CD14-positive monocyte (primary cell): ENCODE data around the gene OR52D1. TPM values are rescaled to one million over a fixed set of nuclear protein-coding genes. Genes with fewer than 3 reads are reported as not detected.

Experiments used
- DNase-seq, 3 donors: peaks; one replicate each; pipeline ENCODE4 v3.0.0-alpha.2; 2011 to 2022
- H2AFZ ChIP-seq: 2 replicates; pipeline ENCODE4 v1.6.0; 2012; ENCODE audit warnings: mild to moderate bottlenecking, low read depth, low read length, inconsistent platforms; ENCODE audit not compliant: insufficient read depth, poor library complexity, severe bottlenecking
- H3K27ac ChIP-seq, 2 donors: 1 replicate in 1 of 2; 2 replicates in 1 of 2; pipeline ENCODE4 v1.5.1; 2012 to 2013; ENCODE audit warnings: low read length in 2 of 2, control low read depth in 1 of 2, inconsistent platforms in 1 of 2, low read depth in 1 of 2, mild to moderate bottlenecking in 1 of 2
- H3K27me3 ChIP-seq, 2 donors: one replicate each; pipeline versions ENCODE4 v1.6.0 to v1.6.1; 2011 to 2013; ENCODE audit warnings: low read length in 2 of 2; ENCODE audit not compliant: control insufficient read depth in 2 of 2, insufficient read depth in 2 of 2
- H3K36me3 ChIP-seq, 2 donors: replicated peaks in 1 of 2; 1 replicate in 1 of 2; 2 replicates in 1 of 2; pipeline versions ENCODE4 v1.5.1 to v1.6.1; 2012 to 2013; ENCODE audit warnings: low read length in 2 of 2, control low read depth in 1 of 2, inconsistent platforms in 1 of 2, mild to moderate bottlenecking in 1 of 2; ENCODE audit not compliant: insufficient read depth in 2 of 2, control insufficient read depth in 1 of 2
- H3K4me1 ChIP-seq, 2 donors: 1 replicate in 1 of 2; 2 replicates in 1 of 2; pipeline versions ENCODE4 v1.5.1 to v1.6.1; 2012 to 2013; ENCODE audit warnings: low read length in 2 of 2, control low read depth in 1 of 2, inconsistent platforms in 1 of 2, mild to moderate bottlenecking in 1 of 2, moderate library complexity in 1 of 2; ENCODE audit not compliant: insufficient read depth in 2 of 2, control insufficient read depth in 1 of 2
- H3K4me2 ChIP-seq: replicated peaks from 2 replicates; pipeline ENCODE3; 2012; ENCODE audit warnings: low read length, moderate library complexity, mild to moderate bottlenecking; ENCODE audit not compliant: poor library complexity, severe bottlenecking; ENCODE audit errors: extremely low read depth
- H3K4me3 ChIP-seq, 3 experiments: fragments of 200-600 bp in 1 of 3; sonication (generic) in 1 of 3; replicated peaks in 1 of 3; 1 replicate in 2 of 3; 2 replicates in 1 of 3; pipeline ENCODE4 v1.5.1; 2011 to 2013; ENCODE audit warnings: low read length in 3 of 3, mild to moderate bottlenecking in 3 of 3, control low read depth in 2 of 3, low read depth in 2 of 3, inconsistent platforms in 1 of 3, moderate library complexity in 1 of 3
- H3K79me2 ChIP-seq: 2 replicates; pipeline ENCODE4 v1.6.0; 2012; ENCODE audit warnings: mild to moderate bottlenecking, control low read depth, inconsistent platforms, low read length, moderate library complexity; ENCODE audit not compliant: insufficient read depth
- H3K9ac ChIP-seq: 2 replicates; pipeline ENCODE4 v1.6.0; 2017; ENCODE audit warnings: low read length, mild to moderate bottlenecking; ENCODE audit not compliant: insufficient read depth, poor library complexity, severe bottlenecking
- H3K9me3 ChIP-seq, 2 donors: replicated peaks in 1 of 2; 1 replicate in 1 of 2; 2 replicates in 1 of 2; pipeline versions ENCODE4 v1.5.1 to v1.6.1; 2012 to 2013; ENCODE audit warnings: low read length in 2 of 2, control low read depth in 1 of 2; ENCODE audit not compliant: control insufficient read depth in 1 of 2, insufficient read depth in 1 of 2
- H4K20me1 ChIP-seq: 2 replicates; pipeline ENCODE4 v1.6.0; 2012; ENCODE audit warnings: mild to moderate bottlenecking, low read length, control low read depth, moderate library complexity; ENCODE audit not compliant: insufficient read depth
- H3K27ac Mint-ChIP-seq, 7 donors: one replicate each; pipeline ENCODE4 v1.8.0; 2020; ENCODE audit warnings: mild to moderate bottlenecking in 7 of 7, mixed read lengths in 7 of 7, moderate library complexity in 6 of 7, inconsistent platforms in 2 of 7
- H3K27me3 Mint-ChIP-seq, 3 donors: one replicate each; pipeline ENCODE4 v1.8.0; 2021 to 2022; ENCODE audit warnings: low read depth in 3 of 3, mild to moderate bottlenecking in 3 of 3, mixed read lengths in 3 of 3, moderate library complexity in 3 of 3, inconsistent platforms in 1 of 3
- H3K36me3 Mint-ChIP-seq, 2 donors: one replicate each; pipeline ENCODE4 v1.8.0; 2020; ENCODE audit warnings: mixed read lengths in 2 of 2, inconsistent platforms in 1 of 2, mild to moderate bottlenecking in 1 of 2
- H3K4me1 Mint-ChIP-seq: one replicate; pipeline ENCODE4 v1.8.0; 2020; ENCODE audit warnings: mild to moderate bottlenecking, mixed read lengths
- H3K4me3 Mint-ChIP-seq, 2 donors: one replicate each; pipeline ENCODE4 v1.8.0; 2020; ENCODE audit warnings: mild to moderate bottlenecking in 2 of 2, mixed read lengths in 2 of 2, moderate library complexity in 1 of 2
- H3K9me3 Mint-ChIP-seq, 7 donors: one replicate each; pipeline ENCODE4 v1.8.0; 2020 to 2022; ENCODE audit warnings: mixed read lengths in 7 of 7, mild to moderate bottlenecking in 6 of 7, moderate library complexity in 6 of 7, inconsistent platforms in 2 of 7
- WGBS: methylation state at CpG from one replicate; pipeline ENCODE4 v1.1.5; 2013; ENCODE audit warnings: missing lambda C conversion rate; ENCODE audit not compliant: insufficient coverage; 5-methylcytosine and 5-hydroxymethylcytosine counted together
- intact Hi-C, 2 donors: fragments of 100-400 bp; cut with micrococcal nuclease; formaldehyde crosslinking; loops; one replicate each; pipeline versions ENCODE4 v1.15.0 to v1.15.1; 2023
- polyA plus RNA-seq, 3 donors: library from polyadenylated mRNA; depleted of rRNA in 1 of 3; unstranded in 2 of 3; stranded (reverse) in 1 of 3; fragments of 300-500 nt in 2 of 3; fragments of >200 nt in 1 of 3; fragmentation: Illumina TruSeq in 2 of 3; gene quantifications; 1 replicate in 2 of 3; 2 replicates in 1 of 3; pipeline ENCODE4 v1.2.3, GENCODE V29; 2012 to 2021
- TF ChIP-seq, protein P1 (sequence below): fragments of 200-600 bp; IDR thresholded peaks from one replicate; pipeline ENCODE4 v1.8.0; 2022; ENCODE audit warnings: antibody characterized with exemption, mild to moderate bottlenecking

The OR52D1 gene
- polyA plus RNA-seq, 3 donors, result not detected

DNA sequence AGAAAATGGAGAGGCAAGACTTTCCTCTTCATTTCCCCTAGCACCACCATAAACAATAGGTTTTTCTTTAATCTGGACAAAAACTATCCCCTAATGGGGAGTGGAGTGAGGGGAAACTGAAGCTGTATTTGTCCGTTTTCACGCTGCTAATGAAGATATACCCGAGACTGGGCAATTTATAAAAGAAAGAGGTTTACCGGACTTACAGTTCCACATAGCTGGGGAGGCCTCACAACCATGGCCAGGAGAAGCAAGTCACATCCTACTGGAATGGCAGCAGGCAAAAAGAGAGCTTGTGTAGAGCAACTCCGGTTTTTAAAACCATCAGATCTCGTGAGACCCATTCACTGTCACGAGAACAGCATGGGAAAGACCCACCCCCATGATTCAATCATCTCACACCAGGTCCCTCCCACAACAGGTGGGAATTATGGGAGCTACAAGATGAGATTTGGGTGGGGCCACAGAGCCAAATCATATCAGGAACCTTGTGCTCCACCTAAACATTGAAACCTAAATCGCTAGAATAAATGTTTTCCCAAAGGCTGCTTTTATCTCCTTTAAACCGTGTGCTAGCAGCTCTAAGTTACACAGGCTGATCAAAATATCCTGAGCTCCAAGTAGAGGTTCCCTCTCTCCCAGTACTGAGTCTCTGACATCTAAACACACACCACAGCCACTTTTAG lies 17.0 kb downstream of the OR52D1 start:
- Histone ChIP-seq H3K4me1 (no peaks in the 10 kb centered on the region), H3K27me3 (no peaks in the 10 kb centered on the region), H2AFZ (no peak overlapping the region), H3K36me3 (no peaks in the 10 kb centered on the region), H3K9ac (no peak overlapping the region), H4K20me1 (no peaks in the 10 kb centered on the region), H3K4me2 (no peak overlapping the region), H3K27ac (no peak overlapping the region), H3K4me3 (no peak overlapping the region), H3K79me2 (no peaks in the 10 kb centered on the region), H3K9me3 (no peaks in the 10 kb centered on the region)
- Mint-ChIP-seq H3K27me3 (peaks cover 0 to 2% (median 1%) of the 10 kb centered on the region in 3 donors), H3K36me3 (no peaks in the 10 kb centered on the region), H3K27ac (no peak overlapping the region), H3K4me1 (no peaks in the 10 kb centered on the region), H3K4me3 (no peak overlapping the region), H3K9me3 (peaks cover 0 to 7% (median 3%) of the 10 kb centered on the region in 7 donors)
- WGBS, result 90% methylated on average over 2 of the region's 9 CpGs
- DNase-seq, result no peak
- TF ChIP-seq, protein P1, sequence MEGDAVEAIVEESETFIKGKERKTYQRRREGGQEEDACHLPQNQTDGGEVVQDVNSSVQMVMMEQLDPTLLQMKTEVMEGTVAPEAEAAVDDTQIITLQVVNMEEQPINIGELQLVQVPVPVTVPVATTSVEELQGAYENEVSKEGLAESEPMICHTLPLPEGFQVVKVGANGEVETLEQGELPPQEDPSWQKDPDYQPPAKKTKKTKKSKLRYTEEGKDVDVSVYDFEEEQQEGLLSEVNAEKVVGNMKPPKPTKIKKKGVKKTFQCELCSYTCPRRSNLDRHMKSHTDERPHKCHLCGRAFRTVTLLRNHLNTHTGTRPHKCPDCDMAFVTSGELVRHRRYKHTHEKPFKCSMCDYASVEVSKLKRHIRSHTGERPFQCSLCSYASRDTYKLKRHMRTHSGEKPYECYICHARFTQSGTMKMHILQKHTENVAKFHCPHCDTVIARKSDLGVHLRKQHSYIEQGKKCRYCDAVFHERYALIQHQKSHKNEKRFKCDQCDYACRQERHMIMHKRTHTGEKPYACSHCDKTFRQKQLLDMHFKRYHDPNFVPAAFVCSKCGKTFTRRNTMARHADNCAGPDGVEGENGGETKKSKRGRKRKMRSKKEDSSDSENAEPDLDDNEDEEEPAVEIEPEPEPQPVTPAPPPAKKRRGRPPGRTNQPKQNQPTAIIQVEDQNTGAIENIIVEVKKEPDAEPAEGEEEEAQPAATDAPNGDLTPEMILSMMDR, result no peak
- intact Hi-C loops, result no loop called here

DNA sequence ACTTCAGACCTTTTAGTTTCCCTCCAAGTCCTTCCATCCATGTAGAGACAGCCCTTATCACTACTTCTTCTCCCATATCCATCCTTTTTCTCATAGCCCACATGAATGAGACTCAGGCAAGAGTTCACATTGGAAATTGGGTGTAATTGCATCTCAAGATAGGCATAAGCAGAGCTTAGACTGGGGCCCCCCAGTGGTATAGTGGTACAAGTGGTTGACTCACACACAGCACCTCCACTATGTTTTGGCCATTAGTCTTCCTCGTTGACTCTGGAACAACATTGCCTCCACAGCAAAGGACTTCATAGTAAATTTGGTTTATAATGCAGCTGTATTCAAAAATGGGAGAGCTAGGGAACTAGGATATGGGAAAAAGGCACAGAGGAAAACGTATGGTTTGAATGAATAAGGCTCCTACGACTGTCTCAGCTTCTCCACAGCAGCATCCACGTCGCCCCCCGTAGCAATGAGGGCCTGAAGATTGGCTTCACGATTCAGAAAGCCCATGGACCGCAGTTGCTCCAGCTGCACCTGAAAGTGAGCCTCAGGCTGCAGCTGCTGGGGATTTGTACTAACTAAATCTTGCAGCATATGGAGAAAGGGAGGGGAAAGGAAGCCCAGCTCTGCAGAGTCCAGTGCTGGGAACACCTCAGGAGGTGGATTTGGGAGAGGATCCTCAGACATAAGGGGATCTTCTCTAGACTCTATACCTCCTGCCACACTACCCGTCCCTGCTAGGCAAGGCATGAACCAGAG lies 18.9 kb downstream of the OR52D1 start:
- DNase-seq, result no peak
- Mint-ChIP-seq H3K4me3 (no peak overlapping the region), H3K36me3 (no peaks in the 10 kb centered on the region), H3K27ac (no peak overlapping the region), H3K9me3 (peaks cover 0 to 7% (median 3%) of the 10 kb centered on the region in 7 donors), H3K27me3 (peaks cover 1 to 2% (median 1%) of the 10 kb centered on the region in 3 donors), H3K4me1 (no peaks in the 10 kb centered on the region)
- Histone ChIP-seq H2AFZ (no peak overlapping the region), H3K4me3 (no peak overlapping the region), H3K4me2 (no peak overlapping the region), H4K20me1 (no peaks in the 10 kb centered on the region), H3K27ac (no peak overlapping the region), H3K9ac (no peak overlapping the region), H3K27me3 (no peaks in the 10 kb centered on the region), H3K4me1 (no peaks in the 10 kb centered on the region), H3K36me3 (no peaks in the 10 kb centered on the region), H3K79me2 (no peaks in the 10 kb centered on the region), H3K9me3 (no peaks in the 10 kb centered on the region)
- 98% methylated on average over 6 of the region's 9 CpGs for WGBS
- intact Hi-C loops, result no loop called here
- TF ChIP-seq, protein P1, result no peak
